HepG2 (cell line): Measurements from ENCODE around the gene SOCS1. TPM values are rescaled to one million over a fixed set of nuclear protein-coding genes. Genes with fewer than 3 reads are reported as not detected.

Experiments
- BORCS8-MEF2B ChIP-seq: sonication (generic); formaldehyde crosslinking; IDR thresholded peaks from 2 replicates; pipeline ENCODE4 v1.8.0; 2022; ENCODE audit warnings: mild to moderate bottlenecking, missing genetic modification reagents
- CAMTA2 ChIP-seq: sonication (generic); formaldehyde crosslinking; IDR thresholded peaks from 2 replicates; pipeline ENCODE4 v1.4.0; 2020; ENCODE audit warnings: mild to moderate bottlenecking, missing genetic modification reagents, borderline replicate concordance
- CCDC6 ChIP-seq: sonication (generic); formaldehyde crosslinking; IDR thresholded peaks from 2 replicates; pipeline ENCODE4 v1.8.1; 2022; ENCODE audit warnings: mild to moderate bottlenecking, missing genetic modification reagents, moderate library complexity
- CEBPB ChIP-seq: IDR thresholded peaks from 2 replicates; pipeline ENCODE4 v1.6.1; 2011; ENCODE audit warnings: low read depth, low read length, improper control_type of control experiment, borderline replicate concordance
- ELF1 ChIP-seq: sonication (generic); formaldehyde crosslinking; IDR thresholded peaks from 2 replicates; pipeline ENCODE4 v1.4.0; 2020; ENCODE audit warnings: missing genetic modification reagents
- FIP1L1 ChIP-seq: fragments of 200-400 bp; formaldehyde crosslinking; IDR thresholded peaks from 2 replicates; pipeline ENCODE4 v1.6.1; 2018; ENCODE audit warnings: low read depth, mild to moderate bottlenecking, low read length, moderate library complexity, borderline replicate concordance; ENCODE audit not compliant: insufficient read depth
- GTF2F1 ChIP-seq: fragments of 150-350 bp; IDR thresholded peaks from 2 replicates; pipeline ENCODE4 v1.6.1; 2014; ENCODE audit warnings: low read length
- ISX ChIP-seq: sonication (generic); formaldehyde crosslinking; conservative IDR thresholded peaks from 2 replicates; pipeline ENCODE4 v1.5.0; 2020; ENCODE audit warnings: missing genetic modification reagents
- NCOA5 ChIP-seq: sonication (generic); formaldehyde crosslinking; IDR thresholded peaks from 2 replicates; pipeline ENCODE4 v1.4.0; 2020; ENCODE audit warnings: missing genetic modification reagents
- NCOR1 ChIP-seq: fragments of 200-600 bp; sonication (generic); IDR thresholded peaks from 2 replicates; pipeline ENCODE4 v1.7.0; 2017; ENCODE audit warnings: antibody characterized with exemption, low read length, borderline replicate concordance
- NFIC ChIP-seq: IDR thresholded peaks from 2 replicates; pipeline ENCODE4 v1.6.1; 2012; ENCODE audit warnings: mild to moderate bottlenecking, low read length, inconsistent platforms
- ZNF136 ChIP-seq: sonication (generic); formaldehyde crosslinking; IDR thresholded peaks from 2 replicates; pipeline ENCODE4 v1.8.1; 2022; ENCODE audit warnings: low read depth, mild to moderate bottlenecking, moderate library complexity, missing genetic modification reagents
- ZNF225 ChIP-seq: sonication (generic); formaldehyde crosslinking; IDR thresholded peaks from 2 replicates; pipeline ENCODE4 v1.4.0; 2020; ENCODE audit warnings: mild to moderate bottlenecking, missing genetic modification reagents
- ZNF234 ChIP-seq: sonication (generic); formaldehyde crosslinking; conservative IDR thresholded peaks from 2 replicates; pipeline ENCODE4 v1.5.1; 2020; ENCODE audit warnings: mild to moderate bottlenecking, missing genetic modification reagents
- ZNF343 ChIP-seq: sonication (generic); formaldehyde crosslinking; IDR thresholded peaks from 2 replicates; pipeline ENCODE4 v1.4.0; 2020; ENCODE audit warnings: mild to moderate bottlenecking, missing genetic modification reagents
- ZNF350 ChIP-seq: sonication (generic); formaldehyde crosslinking; IDR thresholded peaks from 2 replicates; pipeline ENCODE4 v1.4.0; 2020; ENCODE audit warnings: mild to moderate bottlenecking, low read depth, missing genetic modification reagents, borderline replicate concordance
- ZNF367 ChIP-seq: sonication (generic); formaldehyde crosslinking; IDR thresholded peaks from 2 replicates; pipeline ENCODE4 v1.4.0; 2020; ENCODE audit warnings: missing genetic modification reagents, borderline replicate concordance
- ZNF850 ChIP-seq: sonication (generic); formaldehyde crosslinking; conservative IDR thresholded peaks from 2 replicates; pipeline ENCODE4 v1.9.0; 2021; ENCODE audit warnings: mild to moderate bottlenecking, missing genetic modification reagents
- polyA plus RNA-seq, 8 experiments: library from polyadenylated mRNA; depleted of rRNA in 3 of 8; stranded (reverse) in 7 of 8; unstranded in 1 of 8; fragments of >200 nt; fragmentation: Illumina TruSeq in 4 of 8; extraction: Trizol in 4 of 8; gene quantifications; 2 replicates each; pipeline versions ENCODE4 v1.2.1 to v1.2.3, GENCODE V29; 2011 to 2016; ENCODE audit warnings: low read depth in 4 of 8, missing spikeins in 1 of 8, mixed read lengths in 1 of 8; ENCODE audit not compliant: insufficient read depth in 1 of 8
- total RNA-seq, 5 experiments: library from RNA; depleted of rRNA; stranded (reverse); fragments of >200 nt; fragmentation: Illumina TruSeq; extraction: Trizol; gene quantifications; 2 replicates each; pipeline ENCODE4 v1.2.3, GENCODE V29; 2016; ENCODE audit warnings: low read depth in 1 of 5
- TF ChIP-seq, protein P1 (sequence below): sonication (generic); formaldehyde crosslinking; IDR thresholded peaks from 2 replicates; pipeline ENCODE4 v1.5.1; 2020; ENCODE audit warnings: mild to moderate bottlenecking, missing genetic modification reagents, moderate library complexity
- TF ChIP-seq, protein P2 (sequence below): sonication (generic); formaldehyde crosslinking; IDR thresholded peaks from 2 replicates; pipeline ENCODE4 v1.8.0; 2022; ENCODE audit warnings: missing genetic modification reagents, mild to moderate bottlenecking, inconsistent platforms, borderline replicate concordance
- TF ChIP-seq, protein P3 (sequence below): sonication (generic); formaldehyde crosslinking; IDR thresholded peaks from 2 replicates; pipeline ENCODE4 v1.9.0; 2021; ENCODE audit warnings: missing genetic modification reagents, borderline replicate concordance

Gene SOCS1
- total and polyA plus RNA-seq, 2 of the 13 experiments (the other 11 are each of a cell fraction or from before 2014, with no cell fraction given): 5.3 to 6.3 TPM

DNA sequence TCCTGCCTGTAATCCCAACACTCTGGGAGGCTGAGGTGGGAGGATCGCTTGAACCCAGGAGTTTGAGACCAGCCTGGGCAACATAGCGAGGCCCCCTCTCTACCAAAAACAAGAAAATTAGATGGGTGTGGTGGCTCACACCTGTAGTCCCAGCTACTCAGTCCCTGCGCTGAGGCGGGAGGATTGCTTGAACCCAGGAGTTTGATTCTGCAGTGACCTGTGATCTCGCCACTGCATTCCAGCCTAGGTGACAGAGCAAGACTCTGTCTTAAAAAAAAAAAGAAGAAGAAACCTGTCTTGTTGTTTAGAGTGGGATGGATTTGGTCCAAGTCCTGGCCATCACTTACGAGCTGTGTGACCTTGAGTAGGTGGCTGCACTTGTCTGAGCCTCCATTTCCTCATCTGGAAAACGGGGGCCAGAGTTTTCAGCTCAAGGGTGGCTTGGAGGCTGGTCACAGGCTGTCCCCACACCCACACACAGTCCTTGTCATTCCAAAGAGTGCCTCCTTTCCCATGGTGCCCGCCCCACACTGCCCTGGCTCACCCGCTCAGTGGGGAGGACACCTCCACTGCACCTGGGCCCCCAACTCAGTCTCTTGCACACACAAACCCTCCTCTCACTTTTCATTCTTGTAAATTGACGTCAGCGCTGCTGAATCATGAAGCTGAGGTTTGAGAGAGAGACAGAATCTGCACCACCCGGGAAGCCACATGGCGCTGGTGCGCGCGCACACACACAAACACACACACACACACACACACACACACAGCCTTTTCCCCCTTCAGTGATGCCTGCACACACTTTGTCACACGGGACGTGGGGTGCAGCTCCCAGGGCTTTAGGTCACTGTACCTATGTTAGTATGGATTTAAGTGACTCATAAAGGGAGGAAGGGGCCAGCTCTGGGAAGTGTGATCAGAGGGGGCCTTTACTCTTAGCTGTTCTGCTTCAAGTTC is 4.2 kb downstream of the SOCS1 start (continued):
- TF ChIP-seq, protein P1, sequence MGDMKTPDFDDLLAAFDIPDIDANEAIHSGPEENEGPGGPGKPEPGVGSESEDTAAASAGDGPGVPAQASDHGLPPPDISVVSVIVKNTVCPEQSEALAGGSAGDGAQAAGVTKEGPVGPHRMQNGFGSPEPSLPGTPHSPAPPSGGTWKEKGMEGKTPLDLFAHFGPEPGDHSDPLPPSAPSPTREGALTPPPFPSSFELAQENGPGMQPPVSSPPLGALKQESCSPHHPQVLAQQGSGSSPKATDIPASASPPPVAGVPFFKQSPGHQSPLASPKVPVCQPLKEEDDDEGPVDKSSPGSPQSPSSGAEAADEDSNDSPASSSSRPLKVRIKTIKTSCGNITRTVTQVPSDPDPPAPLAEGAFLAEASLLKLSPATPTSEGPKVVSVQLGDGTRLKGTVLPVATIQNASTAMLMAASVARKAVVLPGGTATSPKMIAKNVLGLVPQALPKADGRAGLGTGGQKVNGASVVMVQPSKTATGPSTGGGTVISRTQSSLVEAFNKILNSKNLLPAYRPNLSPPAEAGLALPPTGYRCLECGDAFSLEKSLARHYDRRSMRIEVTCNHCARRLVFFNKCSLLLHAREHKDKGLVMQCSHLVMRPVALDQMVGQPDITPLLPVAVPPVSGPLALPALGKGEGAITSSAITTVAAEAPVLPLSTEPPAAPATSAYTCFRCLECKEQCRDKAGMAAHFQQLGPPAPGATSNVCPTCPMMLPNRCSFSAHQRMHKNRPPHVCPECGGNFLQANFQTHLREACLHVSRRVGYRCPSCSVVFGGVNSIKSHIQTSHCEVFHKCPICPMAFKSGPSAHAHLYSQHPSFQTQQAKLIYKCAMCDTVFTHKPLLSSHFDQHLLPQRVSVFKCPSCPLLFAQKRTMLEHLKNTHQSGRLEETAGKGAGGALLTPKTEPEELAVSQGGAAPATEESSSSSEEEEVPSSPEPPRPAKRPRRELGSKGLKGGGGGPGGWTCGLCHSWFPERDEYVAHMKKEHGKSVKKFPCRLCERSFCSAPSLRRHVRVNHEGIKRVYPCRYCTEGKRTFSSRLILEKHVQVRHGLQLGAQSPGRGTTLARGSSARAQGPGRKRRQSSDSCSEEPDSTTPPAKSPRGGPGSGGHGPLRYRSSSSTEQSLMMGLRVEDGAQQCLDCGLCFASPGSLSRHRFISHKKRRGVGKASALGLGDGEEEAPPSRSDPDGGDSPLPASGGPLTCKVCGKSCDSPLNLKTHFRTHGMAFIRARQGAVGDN (CRISPR knock-in tag): peak; percentile 62
- TF ChIP-seq CCDC6 (CRISPR knock-in tag): no peak
- no peak for TF ChIP-seq ZNF350 (CRISPR knock-in tag)
- TF ChIP-seq GTF2F1: no peak
- no peak for TF ChIP-seq ELF1
- TF ChIP-seq CAMTA2 (CRISPR knock-in tag): 0 out of 2 replicates have a peak, but pooled peaks have one; percentile 68
- no peak for TF ChIP-seq CEBPB
- TF ChIP-seq NFIC: no peak
- no peak for TF ChIP-seq ZNF367
- TF ChIP-seq BORCS8-MEF2B (CRISPR knock-in tag): no peak; the same call in 1 of the 2 replicates
- TF ChIP-seq ZNF343 (CRISPR knock-in tag): no peak
- TF ChIP-seq ZNF225: no peak
- TF ChIP-seq, protein P2, sequence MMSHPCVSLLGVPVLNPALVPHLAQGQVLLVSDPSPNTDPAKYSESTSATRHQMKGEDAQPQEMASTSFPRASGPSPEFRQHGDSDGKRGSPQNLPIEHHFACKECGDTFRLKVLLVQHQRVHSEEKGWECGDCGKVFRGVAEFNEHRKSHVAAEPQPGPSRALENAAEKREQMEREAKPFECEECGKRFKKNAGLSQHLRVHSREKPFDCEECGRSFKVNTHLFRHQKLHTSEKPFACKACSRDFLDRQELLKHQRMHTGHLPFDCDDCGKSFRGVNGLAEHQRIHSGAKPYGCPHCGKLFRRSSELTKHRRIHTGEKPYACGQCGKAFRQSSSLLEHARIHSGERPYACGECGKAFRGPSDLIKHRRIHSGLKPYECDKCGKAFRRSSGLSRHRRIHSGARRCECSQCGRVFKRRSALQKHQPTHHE: no peak
- no peak for TF ChIP-seq NCOA5 (CRISPR knock-in tag)
- 0 out of 2 replicates have a peak, but pooled peaks have one; percentile 8 for TF ChIP-seq ZNF136 (CRISPR knock-in tag)
- no peak for TF ChIP-seq FIP1L1
- TF ChIP-seq ZNF850 (CRISPR knock-in tag): no peak
- TF ChIP-seq NCOR1: no peak
- TF ChIP-seq ISX: no peak
- TF ChIP-seq, protein P3, sequence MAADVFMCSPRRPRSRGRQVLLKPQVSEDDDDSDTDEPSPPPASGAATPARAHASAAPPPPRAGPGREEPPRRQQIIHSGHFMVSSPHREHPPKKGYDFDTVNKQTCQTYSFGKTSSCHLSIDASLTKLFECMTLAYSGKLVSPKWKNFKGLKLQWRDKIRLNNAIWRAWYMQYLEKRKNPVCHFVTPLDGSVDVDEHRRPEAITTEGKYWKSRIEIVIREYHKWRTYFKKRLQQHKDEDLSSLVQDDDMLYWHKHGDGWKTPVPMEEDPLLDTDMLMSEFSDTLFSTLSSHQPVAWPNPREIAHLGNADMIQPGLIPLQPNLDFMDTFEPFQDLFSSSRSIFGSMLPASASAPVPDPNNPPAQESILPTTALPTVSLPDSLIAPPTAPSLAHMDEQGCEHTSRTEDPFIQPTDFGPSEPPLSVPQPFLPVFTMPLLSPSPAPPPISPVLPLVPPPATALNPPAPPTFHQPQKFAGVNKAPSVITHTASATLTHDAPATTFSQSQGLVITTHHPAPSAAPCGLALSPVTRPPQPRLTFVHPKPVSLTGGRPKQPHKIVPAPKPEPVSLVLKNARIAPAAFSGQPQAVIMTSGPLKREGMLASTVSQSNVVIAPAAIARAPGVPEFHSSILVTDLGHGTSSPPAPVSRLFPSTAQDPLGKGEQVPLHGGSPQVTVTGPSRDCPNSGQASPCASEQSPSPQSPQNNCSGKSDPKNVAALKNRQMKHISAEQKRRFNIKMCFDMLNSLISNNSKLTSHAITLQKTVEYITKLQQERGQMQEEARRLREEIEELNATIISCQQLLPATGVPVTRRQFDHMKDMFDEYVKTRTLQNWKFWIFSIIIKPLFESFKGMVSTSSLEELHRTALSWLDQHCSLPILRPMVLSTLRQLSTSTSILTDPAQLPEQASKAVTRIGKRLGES (CRISPR knock-in tag): no peak
- no peak for TF ChIP-seq ZNF234 (CRISPR knock-in tag)
